ENCODE data around the gene RHD.
"Not testable (repeated sequence)": the region's sequence is repeated elsewhere in the genome, so short reads cannot be mapped to it uniquely, and the experiment has no call there.

RHD gene

DNA sequence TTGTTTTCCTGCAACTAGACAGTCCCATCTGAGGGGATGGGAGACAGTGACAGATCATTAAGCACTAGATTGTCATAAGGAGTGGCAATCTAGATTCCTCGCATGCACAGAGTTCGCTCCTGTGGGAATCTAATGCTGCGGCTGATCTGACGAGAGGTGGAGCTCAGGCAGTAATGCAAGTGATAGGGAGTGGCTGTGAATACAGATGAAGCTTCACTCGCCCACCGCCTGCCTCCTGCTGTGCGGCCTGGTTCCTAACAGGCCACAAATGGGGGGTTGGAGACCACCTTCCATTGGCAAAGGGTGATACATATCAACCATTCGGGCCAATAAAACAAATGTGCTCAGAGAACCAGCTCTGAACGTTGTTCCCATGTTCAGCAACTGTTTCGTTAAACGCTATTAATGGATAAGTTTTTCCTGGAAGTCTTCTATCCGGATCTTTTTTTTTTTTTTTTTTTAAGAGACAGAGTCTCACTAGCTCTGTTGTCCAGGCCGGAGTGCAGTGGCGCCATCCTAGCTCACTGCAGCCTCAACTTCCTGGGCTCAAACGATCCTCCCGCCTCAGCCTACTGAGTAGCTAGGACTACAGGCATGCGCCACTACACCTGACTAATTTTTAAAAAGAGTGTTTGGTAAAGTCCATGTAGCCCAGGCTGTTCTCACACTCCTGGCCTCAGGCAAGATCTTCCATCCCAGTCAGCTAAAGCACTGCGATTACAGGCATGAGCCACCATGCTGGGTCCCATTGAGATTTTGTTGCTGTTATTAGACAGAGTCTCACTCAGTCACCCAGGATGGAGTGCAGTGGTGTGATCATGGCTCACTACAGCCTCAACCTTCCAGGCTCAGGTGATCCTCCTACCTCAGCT, 16.4 kb upstream of the RHD start:
- no peak for FAIRE-seq
- no peak for DNase-seq (ENCODE audit: insufficient read length, low spot score)

DNA sequence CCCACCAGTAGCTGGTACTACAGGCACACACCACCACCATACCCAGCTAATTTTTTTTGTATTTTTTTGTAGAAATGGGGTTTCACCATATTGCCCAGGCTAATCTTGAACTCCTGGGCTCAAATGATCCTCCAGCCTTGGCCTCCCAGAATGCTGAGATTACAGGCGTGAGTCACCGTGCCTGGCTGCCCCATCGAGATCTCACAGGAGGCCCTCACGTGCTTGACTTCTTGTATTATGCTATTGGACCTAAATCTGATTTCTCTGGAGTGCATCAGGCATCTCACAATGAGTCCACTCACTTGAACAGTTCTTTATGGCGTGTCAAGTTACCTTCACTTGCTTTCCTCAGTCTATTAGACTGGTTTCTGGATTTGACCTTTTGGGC, 15.7 kb upstream of the RHD start:
- DNase-seq (ENCODE audit: insufficient read length, low spot score), result no peak
- FAIRE-seq, result no peak

DNA sequence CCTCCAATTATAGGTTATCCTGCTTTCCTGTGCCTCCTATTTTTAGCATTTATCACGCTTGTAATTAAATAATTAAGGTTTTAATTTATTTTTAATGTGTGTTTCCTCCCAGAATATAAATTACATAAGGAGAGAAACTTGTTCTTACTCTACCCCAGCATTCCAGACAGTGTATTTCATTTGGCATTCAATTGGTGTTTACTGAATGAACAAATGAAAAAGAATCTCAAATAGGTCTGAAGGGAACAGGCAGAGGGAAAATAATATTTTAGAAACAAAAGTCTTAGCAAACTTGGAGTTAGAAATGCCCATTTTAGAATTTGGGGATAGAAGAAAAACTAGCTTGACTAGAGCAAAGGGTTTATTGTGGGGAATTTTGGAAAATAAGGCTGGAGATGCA, 15.1 kb upstream of the RHD start:
- no peak for DNase-seq (ENCODE audit: insufficient read length, low spot score)
- no peak for FAIRE-seq

DNA sequence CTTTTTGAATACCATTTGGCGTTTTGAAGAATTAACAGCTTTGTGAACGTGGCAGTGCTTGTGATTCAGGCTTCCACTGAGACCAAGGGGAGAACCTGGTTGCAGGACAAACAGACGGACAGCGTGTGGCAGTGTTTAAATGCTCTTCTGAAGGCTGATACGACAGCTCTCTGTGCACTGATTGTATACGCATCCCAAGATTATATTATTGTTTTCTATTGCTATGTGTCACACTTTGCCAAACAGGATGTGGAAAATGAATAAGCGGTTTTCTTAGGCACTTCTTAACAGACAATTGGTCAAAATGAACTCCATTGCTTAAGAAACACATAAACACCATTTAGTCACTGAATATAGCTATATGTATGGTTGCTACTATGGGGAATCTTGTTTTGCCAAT, 12.5 kb upstream of the RHD start:
- not testable (repeated sequence) for FAIRE-seq; DNase-seq (ENCODE audit: insufficient read length, low spot score)

DNA sequence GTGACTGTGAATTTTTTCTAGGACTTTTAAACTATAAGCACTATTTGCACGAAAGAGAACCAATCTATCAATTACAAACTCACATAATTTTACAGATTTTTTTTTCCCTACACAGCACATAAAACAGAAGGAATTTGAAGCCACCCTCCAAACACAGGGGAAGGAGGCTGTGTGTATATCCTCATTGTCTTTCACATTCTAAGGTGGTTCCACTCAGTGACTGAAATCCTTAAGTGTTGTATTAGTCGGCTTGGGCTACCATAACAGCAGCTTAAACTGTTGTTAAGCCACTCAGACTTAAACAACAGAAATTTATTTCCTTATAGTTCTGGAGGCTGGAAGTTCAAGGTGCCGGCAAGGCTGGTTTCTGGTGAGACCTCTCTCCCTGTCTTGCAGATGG, 12.0 kb upstream of the RHD start:
- DNase-seq (ENCODE audit: insufficient read length, low spot score); FAIRE-seq: not testable (repeated sequence)

DNA sequence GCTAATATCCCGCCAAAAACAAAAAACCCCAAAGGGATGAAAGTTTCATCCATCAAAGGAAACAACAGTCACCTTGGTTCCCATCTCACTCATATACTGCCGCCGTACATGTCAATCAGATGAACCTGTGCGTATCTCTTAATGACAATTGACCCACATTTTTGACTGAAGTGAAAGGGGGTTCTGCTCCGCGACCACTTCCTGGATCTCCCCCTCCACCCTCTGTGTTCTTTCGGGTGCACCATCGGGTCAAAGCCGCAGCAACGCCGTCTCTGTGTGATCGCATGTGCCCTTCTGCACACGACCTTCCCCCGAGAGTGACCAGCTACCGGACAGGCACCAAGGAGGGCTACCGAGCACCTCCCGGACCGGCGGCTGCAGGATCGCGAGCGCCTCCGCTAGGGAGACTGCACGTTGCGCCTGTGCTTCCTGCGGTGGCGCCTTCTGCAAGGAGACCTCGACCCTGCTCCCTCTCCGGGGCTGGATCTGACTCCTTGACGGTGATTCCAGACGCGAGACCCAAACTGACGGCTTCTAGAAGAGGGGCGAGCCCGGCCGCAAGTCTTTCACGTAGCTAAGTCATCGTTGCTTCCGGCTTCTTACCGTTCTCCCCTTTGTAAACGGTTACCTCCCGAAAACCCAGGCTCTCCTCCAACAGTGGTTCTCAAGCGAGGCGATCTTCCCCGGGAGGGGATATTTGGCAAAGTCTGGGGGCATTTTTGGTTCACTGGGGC, 5.6 kb upstream of the RHD start:
- FAIRE-seq, result peak; percentile 85
- DNase-seq (ENCODE audit: insufficient read length, low spot score), result not testable (repeated sequence)

DNA sequence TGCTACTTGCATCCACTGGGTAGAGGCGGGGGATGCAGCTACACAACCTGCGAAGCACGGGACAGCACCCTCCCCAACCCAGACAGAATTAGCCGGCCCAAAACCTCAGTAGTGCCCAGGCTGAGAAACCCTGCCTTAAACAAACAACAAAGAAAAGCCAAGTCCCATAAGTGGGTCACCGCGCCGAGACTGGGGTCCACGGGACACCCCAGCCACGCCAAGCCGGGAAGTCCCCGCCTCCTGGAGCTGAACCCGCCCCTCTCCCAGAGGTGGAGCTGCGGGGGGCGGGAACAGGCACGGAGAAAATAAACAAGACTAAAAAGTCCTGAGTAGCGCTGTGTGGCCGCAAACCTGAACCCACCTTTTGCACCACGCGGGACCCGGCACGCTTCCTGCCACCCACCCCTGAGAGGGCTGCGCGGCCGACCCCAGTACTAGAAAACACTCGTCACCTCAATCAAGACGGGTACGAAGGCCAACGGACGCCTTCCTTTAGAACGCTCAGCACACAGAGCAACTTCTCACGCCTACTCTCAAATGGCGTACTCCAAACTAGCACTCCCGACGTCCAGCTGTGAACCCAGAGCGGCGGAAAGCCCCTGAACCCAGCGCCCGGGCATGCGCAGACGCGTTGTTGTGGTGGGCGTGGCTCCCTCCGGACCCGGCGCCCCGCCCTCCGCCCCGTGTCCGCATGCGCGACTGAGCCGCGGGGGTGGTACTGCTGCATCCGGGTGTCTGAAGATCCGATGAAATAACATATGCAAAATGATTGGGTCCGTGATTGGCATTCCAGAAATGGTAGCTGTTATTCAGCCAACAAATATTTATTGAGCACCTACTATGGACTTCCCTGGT, 4.8 kb upstream of the RHD start:
- DNase-seq (ENCODE audit: insufficient read length, low spot score) (peak; percentile 76), FAIRE-seq (peak; percentile 98)

DNA sequence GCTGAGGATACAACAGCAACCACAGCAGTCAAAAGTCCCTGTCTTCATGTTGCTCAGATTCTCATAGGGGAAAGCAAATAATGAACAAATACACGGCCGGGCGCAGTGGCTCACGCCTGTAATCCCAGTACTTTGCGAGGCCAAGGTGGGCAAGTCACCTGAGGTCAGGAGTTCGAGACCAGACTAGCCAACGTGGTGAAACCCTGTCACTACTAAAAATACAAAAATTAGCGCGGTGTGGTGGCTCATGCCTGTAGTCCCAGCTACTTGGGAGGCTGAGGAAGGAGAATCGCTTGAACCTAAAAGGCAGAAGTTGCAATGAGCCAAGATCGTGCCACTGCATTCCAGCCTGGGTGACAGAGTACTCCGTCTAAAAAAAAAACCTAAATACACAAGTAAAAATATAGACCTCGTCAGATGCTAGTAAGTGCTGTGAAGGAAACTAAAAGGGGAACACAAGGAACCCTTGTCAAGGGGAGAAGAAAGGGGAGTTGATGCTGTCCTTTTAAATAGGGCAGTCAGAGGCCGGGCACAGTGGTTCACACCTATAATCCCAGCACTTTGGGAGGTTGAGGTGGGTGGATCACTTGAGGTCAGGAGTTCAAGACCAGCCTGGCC, 4.1 kb upstream of the RHD start:
- not testable (repeated sequence) for FAIRE-seq

DNA sequence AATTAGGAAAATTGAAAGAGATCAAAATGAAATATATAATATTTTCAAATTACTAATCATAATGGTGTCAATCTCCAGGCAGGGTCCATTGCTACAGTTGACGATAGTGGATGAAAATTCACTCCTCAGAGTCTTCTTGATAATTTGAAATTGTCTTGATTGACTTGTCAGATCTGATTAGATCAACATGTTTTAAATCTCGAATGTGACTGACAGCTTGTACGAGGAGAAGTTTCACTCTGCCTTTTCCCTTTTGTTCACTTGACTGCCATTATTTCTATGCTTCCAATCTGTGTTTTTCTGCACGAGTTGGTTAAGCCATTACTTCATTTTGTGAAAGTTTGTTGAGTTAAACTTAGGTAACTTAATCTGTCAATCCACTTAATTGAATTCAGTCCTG, 3.3 kb downstream of the RHD start:
- not testable (repeated sequence) for FAIRE-seq

More for the DNA sequence above, 4.1 kb upstream of the RHD start:
- not testable (repeated sequence) for DNase-seq (ENCODE audit: insufficient read length, low spot score)

DNA sequence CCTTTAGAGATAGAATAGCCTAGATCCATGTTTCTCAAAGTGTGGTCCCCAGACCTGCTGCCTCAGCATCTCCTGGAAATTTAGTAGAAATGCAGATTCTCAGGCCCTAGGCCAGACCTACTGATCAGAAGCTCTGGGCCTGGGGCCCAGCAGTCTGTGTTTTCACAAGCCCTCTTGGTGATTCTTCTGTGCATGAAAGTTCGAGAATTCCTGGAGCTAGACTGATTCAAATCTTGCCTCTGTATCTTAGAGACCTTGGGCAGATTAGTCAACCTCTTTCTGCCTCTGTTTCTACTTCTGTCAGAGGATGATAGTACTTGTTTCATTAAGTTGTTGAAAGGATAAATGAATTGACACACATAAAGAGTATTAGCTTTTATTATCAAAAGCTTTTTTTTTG, 5.0 kb downstream of the RHD start:
- DNase-seq (ENCODE audit: insufficient read length, low spot score), result not testable (repeated sequence)
- peak; percentile 49 for FAIRE-seq

More for the DNA sequence above, 3.3 kb downstream of the RHD start:
- not testable (repeated sequence) for DNase-seq (ENCODE audit: insufficient read length, low spot score)

DNA sequence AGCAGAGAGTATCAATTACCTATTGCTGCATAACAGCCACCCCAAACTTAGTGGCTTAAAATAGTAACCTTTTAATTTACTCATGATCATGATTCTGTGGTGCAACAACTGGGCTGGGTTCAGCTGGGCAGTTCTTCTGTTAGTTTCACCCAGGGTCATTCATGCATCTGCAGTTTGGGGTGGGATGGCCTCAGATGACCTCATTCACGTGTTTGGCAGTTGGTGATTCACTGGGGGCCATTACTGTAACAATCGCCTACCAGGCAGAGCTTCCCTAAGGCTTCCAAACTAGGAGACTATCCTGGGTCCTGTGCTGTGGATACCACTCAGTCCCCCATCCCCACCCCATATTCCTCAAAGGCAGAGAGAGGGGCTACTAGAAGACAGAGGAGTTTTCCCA, 6.0 kb downstream of the RHD start:
- DNase-seq (ENCODE audit: insufficient read length, low spot score), result not testable (repeated sequence)
- FAIRE-seq, result peak; percentile 70

DNA sequence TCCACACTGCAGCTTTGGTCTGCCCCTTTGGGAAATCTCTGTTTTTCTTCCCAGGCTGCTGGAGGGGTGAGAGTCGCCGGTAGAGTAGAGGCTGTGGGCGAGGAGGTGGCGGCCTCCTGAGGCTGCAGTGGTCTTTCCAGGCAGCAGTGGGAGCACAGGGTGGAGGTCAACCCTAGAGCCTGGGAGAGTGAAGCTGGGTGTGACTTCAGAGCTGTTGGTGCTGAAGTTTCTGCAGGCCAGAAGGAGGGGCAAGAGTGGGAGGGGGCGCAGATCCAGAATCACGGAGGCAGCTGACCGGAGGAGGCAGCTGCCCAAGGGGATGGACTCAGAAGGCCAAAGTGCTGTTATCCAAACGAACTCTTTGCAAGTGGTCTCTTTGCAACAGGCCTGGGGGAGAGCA, 6.5 kb downstream of the RHD start:
- not testable (repeated sequence) for DNase-seq (ENCODE audit: insufficient read length, low spot score); FAIRE-seq

DNA sequence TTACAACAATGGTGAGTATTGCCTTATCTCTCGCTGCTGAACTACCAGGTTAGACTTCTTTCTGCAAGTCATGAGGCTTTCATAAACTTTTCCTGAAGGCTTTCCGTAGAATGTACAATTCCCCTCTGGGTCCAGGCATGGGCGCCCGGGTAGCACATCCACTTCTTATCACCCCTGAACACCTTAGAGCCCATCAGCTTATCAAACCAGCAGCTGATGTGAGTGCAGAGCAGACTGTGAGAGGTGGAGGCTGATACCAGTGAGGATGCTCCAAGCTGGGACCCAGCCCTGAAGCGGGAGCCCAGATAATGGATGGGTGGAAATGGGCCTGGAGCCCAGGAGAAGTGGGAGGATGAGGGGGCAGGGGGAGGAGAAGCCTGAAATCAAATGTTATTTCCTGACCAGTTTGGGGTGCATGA, 7.4 kb downstream of the RHD start:
- not testable (repeated sequence) for DNase-seq (ENCODE audit: insufficient read length, low spot score)
- FAIRE-seq, result peak; percentile 46

DNA sequence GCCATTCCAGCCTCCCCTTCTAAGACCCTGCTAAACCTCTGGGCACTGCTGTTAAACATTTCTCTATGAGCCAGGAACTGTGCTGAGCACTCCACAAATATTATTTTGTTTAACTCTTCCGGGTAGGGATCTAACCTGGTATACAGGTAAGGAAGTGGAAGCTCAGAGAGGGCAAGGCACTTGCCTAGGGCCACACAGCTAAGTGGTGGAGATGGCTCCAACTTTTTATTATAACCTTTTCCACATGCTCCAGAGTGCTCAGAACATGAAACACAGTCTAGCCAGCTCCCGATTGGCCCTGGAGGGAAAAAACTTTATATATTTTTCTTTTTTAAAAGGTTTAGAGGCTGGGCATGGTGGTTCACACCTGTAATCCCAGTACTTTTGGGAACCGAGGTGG, 13.6 kb downstream of the RHD start:
- not testable (repeated sequence) for DNase-seq (ENCODE audit: insufficient read length, low spot score); FAIRE-seq

DNA sequence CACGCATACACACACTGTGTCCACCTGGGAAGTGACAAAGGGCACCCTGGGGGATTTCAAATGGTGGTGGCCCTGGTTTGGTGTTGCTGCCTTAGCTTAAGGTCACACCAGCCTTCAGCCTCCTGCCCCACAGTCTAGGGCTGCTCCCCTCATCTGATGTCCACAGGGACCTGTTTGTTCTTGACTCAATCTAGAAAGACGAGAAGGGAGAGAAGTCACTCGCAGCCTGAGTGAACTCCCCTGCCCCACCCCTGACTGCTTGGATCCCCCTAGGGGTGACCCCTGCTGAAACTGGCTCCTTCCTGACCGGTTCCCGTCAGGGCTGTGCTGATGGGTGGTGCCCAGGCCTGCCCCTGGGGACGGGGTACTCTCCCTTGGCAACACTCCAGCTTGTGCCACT, 14.9 kb downstream of the RHD start:
- not testable (repeated sequence) for DNase-seq (ENCODE audit: insufficient read length, low spot score)
- peak; percentile 44 for FAIRE-seq

DNA sequence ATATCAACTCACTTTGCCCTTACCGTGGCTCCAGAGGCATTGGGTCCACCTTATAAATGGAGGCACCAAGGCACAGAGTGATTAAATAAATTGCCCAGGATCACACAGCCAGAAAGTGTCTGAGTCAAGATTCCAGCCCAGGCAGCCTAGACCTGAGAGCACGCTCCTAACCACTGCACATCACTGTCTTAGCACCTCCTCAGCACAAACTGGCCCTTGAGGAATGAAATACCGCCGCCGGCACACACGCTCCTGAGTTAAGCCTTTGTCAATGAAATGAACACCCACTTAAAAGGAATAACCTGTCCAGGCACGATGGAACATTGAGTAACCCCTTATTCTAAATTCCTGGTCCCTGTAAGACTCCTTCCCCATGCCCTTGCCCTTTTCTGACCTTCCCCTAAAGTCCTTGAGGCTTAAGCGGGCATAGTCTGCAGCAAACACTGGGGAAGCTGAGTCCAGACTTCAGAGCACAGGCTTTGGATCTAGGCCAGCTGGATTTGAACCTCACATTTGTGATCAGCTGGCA, 16.3 kb downstream of the RHD start:
- not testable (repeated sequence) for DNase-seq (ENCODE audit: insufficient read length, low spot score); FAIRE-seq

DNA sequence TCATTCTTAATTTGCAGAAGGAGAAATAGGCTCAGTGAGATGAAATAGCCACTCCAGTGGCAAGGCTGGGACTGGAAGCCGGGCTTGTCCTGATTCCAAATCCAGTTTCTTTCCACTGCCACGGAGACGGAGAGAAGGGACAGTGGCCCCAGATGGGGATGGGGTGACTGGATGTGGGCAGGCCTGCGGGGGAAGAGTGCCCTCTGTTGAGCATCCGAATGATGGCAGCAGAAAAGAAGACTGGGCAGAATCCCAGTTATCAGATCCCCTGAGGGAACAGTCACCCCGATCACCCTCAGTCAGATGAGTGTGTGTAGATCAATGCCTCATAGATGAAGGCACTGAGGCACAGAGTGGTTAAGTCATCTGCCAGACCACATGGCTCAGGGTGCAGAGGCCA, 17.7 kb downstream of the RHD start:
- not testable (repeated sequence) for FAIRE-seq; DNase-seq (ENCODE audit: insufficient read length, low spot score)

DNA sequence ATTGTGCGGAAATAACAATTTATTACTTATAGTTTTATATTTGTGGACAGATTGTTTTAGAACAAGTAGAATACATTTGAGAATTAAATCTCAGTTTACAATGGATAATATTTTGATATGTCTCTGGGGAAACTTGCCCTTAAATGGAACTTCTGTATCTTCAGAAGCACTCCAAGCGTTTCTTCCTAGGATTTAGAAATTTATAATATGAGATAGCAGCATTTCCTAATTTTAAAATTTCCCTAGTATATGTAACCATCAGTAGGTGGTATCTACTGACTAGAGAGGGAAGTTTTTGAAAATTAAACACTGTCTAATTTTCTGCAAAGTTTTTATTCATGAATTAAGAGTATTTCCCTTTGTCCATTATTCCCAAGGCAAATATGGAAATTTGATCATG, 21.1 kb downstream of the RHD start:
- DNase-seq (ENCODE audit: insufficient read length, low spot score), result not testable (repeated sequence)

DNA sequence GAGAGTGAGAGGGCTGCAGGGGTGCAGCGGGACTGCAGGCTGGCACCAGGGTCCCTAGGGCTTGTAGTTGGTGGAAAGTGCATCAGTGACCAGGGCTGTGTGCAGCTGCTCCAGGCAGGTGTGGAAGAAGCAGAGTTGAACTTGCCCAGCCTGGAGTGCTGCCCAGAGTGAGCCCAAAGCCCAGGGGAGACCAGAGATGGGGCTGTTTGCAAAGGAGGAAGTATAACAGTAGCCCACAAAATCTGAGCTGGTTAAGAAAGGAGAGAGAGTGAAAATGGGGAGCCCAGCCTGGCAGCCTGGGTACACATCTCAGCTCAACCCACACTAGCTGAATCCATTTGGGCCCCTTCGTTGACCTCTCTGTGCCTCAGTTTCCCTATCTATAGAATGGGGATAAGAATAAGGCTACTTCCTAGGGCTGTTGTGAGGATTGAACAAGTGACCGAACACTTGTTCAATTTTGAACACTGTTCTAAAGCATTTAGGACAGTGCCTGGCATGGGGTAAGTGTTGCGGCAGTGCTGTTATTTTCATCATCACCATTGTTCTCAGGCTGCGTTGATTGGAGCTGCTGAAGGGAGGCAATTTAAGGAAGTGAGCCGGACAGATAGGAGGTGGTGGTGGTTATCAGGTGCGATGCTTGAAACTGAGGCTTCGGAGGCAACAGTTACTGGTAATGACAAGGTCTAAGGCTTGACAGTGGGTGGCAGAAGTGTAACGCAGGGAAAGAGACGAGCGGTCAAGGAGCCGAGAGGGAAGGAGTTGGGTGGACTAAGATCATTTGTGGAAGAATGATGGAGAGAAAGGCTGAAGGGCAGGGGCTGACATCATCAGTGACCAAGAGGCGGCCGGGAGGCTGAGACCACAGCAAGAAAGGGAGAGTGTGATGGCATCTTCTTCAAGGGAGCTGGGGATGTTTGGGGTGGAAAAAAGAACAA, 22.8 kb downstream of the RHD start:
- peak; percentile 40 for FAIRE-seq
- DNase-seq (ENCODE audit: insufficient read length, low spot score), result not testable (repeated sequence)

More for the DNA sequence above, 21.1 kb downstream of the RHD start:
- not testable (repeated sequence) for FAIRE-seq
